ENCODE results near the gene STARD10. TPM values are rescaled to one million over a fixed set of nuclear protein-coding genes. Genes with fewer than 3 reads are reported as not detected.

STARD10 gene
- total and polyA plus RNA-seq, 9 of the 15 experiments (the other 6 are each of a cell fraction or from before 2014, with no cell fraction given) = 0.15 to 52.9 (median 32.3) TPM

- TF ChIP-seq RREB1 (CRISPR knock-in tag; IDR thresholded peaks at IDR 0.05) (no peak), SMAD2 (IDR thresholded peaks at IDR 0.05; ENCODE audit: low read depth, low read length) (no peak), TARDBP (IDR thresholded peaks at IDR 0.05) (no peak), ZNF280B (CRISPR knock-in tag; IDR thresholded peaks at IDR 0.05) (no peak), TFAP4 (CRISPR knock-in tag; IDR thresholded peaks at IDR 0.05; ENCODE audit: borderline replicate concordance) (no peak), CHD1 (IDR thresholded peaks at IDR 0.05; ENCODE audit: low read length) (no peak), ZNF184 (CRISPR knock-in tag; IDR thresholded peaks at IDR 0.05) (no peak), KAT2B (IDR thresholded peaks at IDR 0.05; ENCODE audit: low read depth, low read length) (no peak), MLLT1 (IDR thresholded peaks at IDR 0.05) (no peak)
These were observed 10.5 kb downstream of the STARD10 start (continued) for GRCh38 chr11:72783144-72783905.

Measured in K562 (cell line).